ENCODE results near the gene DMWD.
"Not testable (repeated sequence)": the region's sequence is repeated elsewhere in the genome, so short reads cannot be mapped to it uniquely, and the experiment has no call there.

DMWD gene

DNA sequence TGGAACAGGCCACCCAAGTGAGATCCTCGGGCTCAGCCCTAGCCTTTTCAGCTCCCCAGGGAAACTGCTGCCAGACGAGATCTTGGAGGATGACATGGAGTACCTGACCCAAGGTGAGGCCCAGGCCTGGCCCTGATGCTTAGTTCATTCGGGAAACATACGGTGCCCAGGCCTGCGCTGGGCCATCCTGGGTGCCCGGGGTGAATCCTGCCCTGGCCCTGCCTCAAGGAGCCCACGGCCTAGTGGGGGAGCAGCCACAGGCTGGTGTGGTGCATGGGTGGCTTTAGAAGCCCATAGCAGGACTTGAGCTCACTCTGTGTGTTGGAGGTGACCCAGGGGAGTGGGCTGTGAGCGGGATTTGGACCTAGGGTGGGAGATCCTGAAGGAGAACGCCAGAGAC is 33.7 kb downstream of the DMWD start:
- no peak overlapping the region for H3K4me3 ChIP-seq (ENCODE audit: low read depth, low read length)
- TF ChIP-seq, protein P1, sequence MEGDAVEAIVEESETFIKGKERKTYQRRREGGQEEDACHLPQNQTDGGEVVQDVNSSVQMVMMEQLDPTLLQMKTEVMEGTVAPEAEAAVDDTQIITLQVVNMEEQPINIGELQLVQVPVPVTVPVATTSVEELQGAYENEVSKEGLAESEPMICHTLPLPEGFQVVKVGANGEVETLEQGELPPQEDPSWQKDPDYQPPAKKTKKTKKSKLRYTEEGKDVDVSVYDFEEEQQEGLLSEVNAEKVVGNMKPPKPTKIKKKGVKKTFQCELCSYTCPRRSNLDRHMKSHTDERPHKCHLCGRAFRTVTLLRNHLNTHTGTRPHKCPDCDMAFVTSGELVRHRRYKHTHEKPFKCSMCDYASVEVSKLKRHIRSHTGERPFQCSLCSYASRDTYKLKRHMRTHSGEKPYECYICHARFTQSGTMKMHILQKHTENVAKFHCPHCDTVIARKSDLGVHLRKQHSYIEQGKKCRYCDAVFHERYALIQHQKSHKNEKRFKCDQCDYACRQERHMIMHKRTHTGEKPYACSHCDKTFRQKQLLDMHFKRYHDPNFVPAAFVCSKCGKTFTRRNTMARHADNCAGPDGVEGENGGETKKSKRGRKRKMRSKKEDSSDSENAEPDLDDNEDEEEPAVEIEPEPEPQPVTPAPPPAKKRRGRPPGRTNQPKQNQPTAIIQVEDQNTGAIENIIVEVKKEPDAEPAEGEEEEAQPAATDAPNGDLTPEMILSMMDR (IDR thresholded peaks at IDR 0.05; ENCODE audit: low read depth, low read length): no peak

DNA sequence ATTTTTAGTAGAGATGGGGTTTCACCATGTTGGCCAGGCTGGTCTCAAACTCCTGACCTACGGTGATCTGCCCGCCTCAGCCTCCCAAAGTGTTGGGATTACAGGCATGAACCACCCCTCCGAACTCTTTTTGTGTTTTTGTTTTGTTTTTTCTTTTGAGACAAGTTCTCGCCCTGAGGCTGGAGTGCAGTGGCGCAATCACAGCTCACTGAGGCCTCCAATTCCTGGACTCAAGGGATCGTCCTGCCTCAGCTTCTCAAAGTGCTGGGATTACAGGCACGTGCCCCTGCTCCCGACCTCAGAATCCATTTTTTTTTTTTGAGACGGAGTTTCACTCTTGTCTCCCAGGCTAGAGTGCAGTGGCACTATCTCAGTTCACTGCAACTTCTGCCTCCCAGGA is 35.0 kb downstream of the DMWD start:
- no peak overlapping the region for H3K4me3 ChIP-seq (ENCODE audit: low read depth, low read length)
- TF ChIP-seq, protein P1 (IDR thresholded peaks at IDR 0.05; ENCODE audit: low read depth, low read length): no peak

DNA sequence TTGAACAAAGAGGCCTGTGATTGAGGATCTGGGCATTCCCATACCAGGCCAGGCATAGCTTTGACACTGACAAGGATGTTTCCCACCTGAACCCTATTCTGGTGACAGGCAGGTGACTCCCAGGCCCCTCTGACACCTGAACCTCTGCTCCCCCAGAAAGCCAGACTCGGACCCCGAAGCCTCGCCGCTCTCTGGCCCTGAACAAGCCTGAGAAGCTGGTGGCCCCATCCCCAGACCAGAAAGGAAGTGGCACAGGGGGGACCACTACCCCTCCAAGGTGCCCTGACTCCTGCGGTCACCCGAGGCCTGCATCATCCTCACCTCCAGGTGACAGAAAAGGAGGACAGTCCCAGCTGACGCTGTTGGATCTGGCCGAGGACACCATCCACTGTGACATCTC is 38.3 kb downstream of the DMWD start:
- TF ChIP-seq, protein P1 (IDR thresholded peaks at IDR 0.05; ENCODE audit: low read depth, low read length): no peak
- H3K4me3 ChIP-seq (ENCODE audit: low read depth, low read length): no peak overlapping the region

DNA sequence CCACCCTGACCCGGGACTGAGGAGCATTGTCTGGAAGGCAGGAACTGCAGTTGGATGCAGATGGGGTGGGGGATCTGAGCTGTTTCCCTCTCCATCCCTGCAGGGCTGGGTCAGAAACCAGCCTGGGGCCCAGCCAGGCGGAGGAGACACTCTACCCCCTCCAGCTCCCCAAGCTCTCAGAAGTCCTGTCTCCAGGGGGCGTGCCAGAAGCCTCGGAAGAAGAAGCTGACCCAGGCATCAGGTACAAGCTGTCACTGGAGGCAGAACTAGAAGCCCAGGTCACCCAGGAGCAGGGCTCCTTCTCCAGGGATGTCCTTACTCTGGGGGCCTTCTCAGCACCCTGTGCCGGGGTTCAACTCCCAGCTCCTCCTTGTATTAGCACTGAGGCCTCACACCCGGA is 39.1 kb downstream of the DMWD start:
- TF ChIP-seq, protein P1 (IDR thresholded peaks at IDR 0.05; ENCODE audit: low read depth, low read length): no peak

DNA sequence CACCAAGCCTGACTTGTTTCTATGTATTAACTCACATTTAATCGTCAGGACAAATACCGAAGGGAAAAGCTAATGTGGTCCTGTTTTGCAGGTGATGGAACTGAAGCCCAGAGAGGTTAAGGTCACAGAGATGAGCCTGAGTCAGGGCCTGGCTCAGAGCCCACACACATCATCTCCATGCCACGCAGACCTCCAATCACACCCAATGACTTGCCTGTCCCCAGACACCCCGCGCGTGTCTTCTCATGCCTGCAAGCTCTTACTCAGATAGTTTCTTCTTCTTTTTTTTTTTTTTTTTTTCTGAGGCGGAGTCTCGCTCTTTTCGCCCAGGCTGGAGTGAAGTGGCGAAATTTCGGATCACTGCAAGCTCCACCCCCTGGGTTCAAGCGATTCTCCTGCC is 40.0 kb downstream of the DMWD start:
- H3K4me3 ChIP-seq (ENCODE audit: low read depth, low read length): no peak overlapping the region
- TF ChIP-seq, protein P1 (IDR thresholded peaks at IDR 0.05; ENCODE audit: low read depth, low read length): no peak

More for the DNA sequence above, 39.1 kb downstream of the DMWD start:
- H3K4me3 ChIP-seq (ENCODE audit: low read depth, low read length): no peak overlapping the region

DNA sequence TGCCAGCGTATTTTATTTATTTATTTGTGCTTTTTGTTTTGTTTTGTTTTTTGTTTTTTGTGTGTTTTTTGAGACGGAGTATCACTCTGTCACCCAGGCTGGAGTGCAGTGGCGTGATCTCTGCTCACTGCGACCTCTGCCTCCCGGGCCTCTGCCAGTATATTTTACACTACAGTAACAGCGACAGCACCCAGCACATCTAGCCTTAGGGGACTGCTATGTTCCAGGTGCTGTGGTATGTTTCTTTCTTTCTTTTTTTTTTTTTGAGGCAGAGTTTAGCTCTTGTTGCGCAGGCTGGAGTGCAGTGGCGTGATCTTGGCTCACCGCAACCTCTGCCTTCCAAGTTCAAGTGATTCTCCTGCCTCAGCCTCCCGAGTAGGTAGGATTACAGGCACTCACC is 41.2 kb downstream of the DMWD start:
- not testable (repeated sequence) for H3K4me3 ChIP-seq (ENCODE audit: low read depth, low read length)

DNA sequence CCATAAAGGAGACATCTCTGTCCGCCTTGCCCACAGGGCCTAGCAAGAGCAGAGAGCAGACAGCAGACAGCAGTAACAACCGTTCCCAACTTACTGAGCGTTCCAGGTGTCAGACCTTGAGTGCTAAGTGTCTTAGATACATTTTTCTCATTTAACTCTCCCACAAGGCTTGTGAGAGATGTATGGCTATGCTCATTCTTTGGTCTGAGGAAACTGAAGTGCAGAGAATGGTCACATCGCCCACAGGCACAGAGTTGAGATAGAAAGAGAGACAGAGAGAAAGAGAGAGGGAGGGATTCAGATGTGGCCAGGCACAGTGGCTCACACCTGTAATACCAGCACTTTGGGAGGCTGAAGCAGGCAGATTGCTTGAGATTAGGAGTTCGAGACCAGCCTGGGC is 45.1 kb downstream of the DMWD start:
- no peak overlapping the region for H3K4me3 ChIP-seq (ENCODE audit: low read depth, low read length)
- TF ChIP-seq, protein P1 (IDR thresholded peaks at IDR 0.05; ENCODE audit: low read depth, low read length): no peak

DNA sequence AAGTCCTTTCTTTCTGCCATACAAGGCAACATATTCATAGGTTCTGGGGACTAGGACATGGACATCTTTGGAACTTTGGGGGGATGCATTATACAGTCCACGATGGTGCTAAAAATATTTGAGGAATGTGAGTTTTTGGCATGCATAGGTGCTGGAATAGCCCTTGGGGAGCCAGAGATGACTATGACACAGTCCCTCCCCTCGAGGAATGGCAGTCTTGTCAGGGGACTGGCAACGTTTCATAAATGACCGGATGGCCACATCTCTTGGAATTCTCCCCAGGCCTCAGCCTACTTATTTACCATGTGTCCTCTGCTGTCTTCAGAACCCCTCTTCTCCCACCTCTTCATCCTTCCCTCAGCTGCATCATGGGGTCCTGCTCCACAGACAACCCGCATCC is 45.8 kb downstream of the DMWD start:
- no peak overlapping the region for H3K4me3 ChIP-seq (ENCODE audit: low read depth, low read length)
- TF ChIP-seq, protein P1 (IDR thresholded peaks at IDR 0.05; ENCODE audit: low read depth, low read length): no peak
